ENCODE data around the gene LENG8. TPM values are rescaled to one million over a fixed set of nuclear protein-coding genes. Genes with fewer than 3 reads are reported as not detected.

Gene LENG8
- polyA plus RNA-seq, 1 donor from 2014 or later, result 24.2 TPM

DNA sequence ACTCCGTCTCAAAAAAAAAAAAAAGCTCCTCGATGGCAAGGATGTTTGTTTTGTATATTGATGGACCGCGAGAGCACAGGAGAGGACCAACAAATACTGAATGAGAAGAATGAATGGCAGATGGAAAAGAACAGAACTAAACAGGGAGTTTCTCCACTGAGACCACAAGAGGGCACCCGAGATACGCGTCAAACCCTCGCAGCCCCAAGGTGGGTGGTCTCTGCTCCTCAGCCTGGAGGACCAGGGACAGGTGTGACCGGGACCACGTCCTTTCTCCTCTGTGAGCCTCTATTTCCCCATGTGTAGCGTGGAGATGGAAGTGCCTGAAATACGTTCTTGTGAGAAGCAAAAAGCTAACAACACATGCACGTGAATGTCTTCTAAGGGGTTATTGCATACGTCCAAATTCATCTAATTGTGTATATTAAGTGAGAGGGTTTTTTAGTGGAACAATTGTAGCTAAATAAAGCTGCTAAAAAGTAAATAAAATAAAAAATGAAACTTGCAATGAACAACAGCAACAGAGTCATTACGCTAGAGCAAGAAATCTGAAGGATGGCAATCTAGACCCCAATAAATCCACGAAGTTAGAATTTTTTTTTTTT lies 32.4 kb downstream of the LENG8 start:
- peak; percentile 78 for TF ChIP-seq CTCF (IDR thresholded peaks at IDR 0.05; ENCODE audit: poor library complexity, severe bottlenecking)
- TF ChIP-seq EP300 (conservative IDR thresholded peaks at IDR 0.05; ENCODE audit: poor library complexity, severe bottlenecking), result no peak
- TF ChIP-seq MXI1 (conservative IDR thresholded peaks at IDR 0.05; ENCODE audit: poor library complexity, severe bottlenecking), result no peak
- TF ChIP-seq SMC3 (conservative IDR thresholded peaks at IDR 0.05; ENCODE audit: poor library complexity), result peak; percentile 66
- TF ChIP-seq RAD21 (conservative IDR thresholded peaks at IDR 0.05), result peak; percentile 68
- TF ChIP-seq REST (IDR thresholded peaks at IDR 0.05; ENCODE audit: borderline replicate concordance), result no peak
- TF ChIP-seq TAF1 (IDR thresholded peaks at IDR 0.05; ENCODE audit: low read depth), result no peak
- H3K9me2 ChIP-seq (ENCODE audit: insufficient read depth, low read length), result no peaks in the 10 kb centered on the region
- H3K4me2 ChIP-seq (ENCODE audit: low read length), result no peak overlapping the region
- H3K9me3 ChIP-seq (ENCODE audit: low read length), result no peaks in the 10 kb centered on the region
- no peaks in the 10 kb centered on the region for H3F3A ChIP-seq (ENCODE audit: insufficient read depth, low read length, poor library complexity, severe bottlenecking)
- no peaks in the 10 kb centered on the region for H3K79me2 ChIP-seq (replicated peaks; ENCODE audit: insufficient read depth, low read length)
- no peak overlapping the region for H3K27ac ChIP-seq (ENCODE audit: low read length)
- no peaks in the 10 kb centered on the region for H3K36me3 ChIP-seq (ENCODE audit: insufficient read depth, low read length)
- no peak overlapping the region for H3K9ac ChIP-seq (ENCODE audit: low read length)
- H3K4me3 ChIP-seq (ENCODE audit: low read length), result peak overlapping the region; percentile 33
- H3K27me3 ChIP-seq (ENCODE audit: insufficient read depth, low read depth, low read length), result no peaks in the 10 kb centered on the region
- no peak overlapping the region for H2AFZ ChIP-seq (ENCODE audit: low read depth, low read length)
- H4K20me1 ChIP-seq (ENCODE audit: insufficient read depth), result no peaks in the 10 kb centered on the region

DNA sequence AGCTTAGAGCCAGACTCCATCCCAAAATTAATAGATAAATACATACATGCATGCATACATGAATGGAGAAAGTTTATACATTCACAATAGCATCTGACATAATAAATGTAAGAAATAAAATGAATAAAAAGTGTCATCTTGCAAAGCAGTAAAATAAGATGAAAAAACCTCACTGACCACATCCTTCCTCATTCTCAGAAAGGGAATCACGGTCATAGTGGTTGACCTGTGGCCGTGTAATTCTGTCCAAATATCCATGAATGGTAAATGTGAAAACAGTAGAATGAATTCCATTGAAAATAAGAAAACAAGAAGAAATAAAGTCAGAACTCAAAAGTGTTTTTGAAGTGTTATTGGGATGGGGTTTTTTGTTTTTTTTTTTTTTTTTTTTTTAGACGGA lies 33.9 kb downstream of the LENG8 start:
- Histone ChIP-seq H3F3A (ENCODE audit: insufficient read depth, low read length, poor library complexity, severe bottlenecking) (no peaks in the 10 kb centered on the region), H3K36me3 (ENCODE audit: insufficient read depth, low read length) (no peaks in the 10 kb centered on the region), H3K4me3 (ENCODE audit: low read length) (no peak overlapping the region), H3K9me3 (ENCODE audit: low read length) (no peaks in the 10 kb centered on the region), H3K9ac (ENCODE audit: low read length) (no peak overlapping the region), H3K4me2 (ENCODE audit: low read length) (no peak overlapping the region), H2AFZ (ENCODE audit: low read depth, low read length) (no peak overlapping the region), H3K27ac (ENCODE audit: low read length) (no peak overlapping the region), H3K79me2 (replicated peaks; ENCODE audit: insufficient read depth, low read length) (no peaks in the 10 kb centered on the region), H3K27me3 (ENCODE audit: insufficient read depth, low read depth, low read length) (no peaks in the 10 kb centered on the region), H3K9me2 (ENCODE audit: insufficient read depth, low read length) (no peaks in the 10 kb centered on the region), H4K20me1 (ENCODE audit: insufficient read depth) (no peaks in the 10 kb centered on the region)
- no peak for TF ChIP-seq REST (IDR thresholded peaks at IDR 0.05; ENCODE audit: borderline replicate concordance)
- no peak for TF ChIP-seq EZH2 (IDR thresholded peaks at IDR 0.05; ENCODE audit: borderline replicate concordance, insufficient read depth, low read length, poor library complexity, severe bottlenecking)
